ENCODE measurements around the gene SMIM35.
"Not testable (repeated sequence)": the region's sequence is repeated elsewhere in the genome, so short reads cannot be mapped to it uniquely, and the experiment has no call there.

Gene SMIM35

DNA sequence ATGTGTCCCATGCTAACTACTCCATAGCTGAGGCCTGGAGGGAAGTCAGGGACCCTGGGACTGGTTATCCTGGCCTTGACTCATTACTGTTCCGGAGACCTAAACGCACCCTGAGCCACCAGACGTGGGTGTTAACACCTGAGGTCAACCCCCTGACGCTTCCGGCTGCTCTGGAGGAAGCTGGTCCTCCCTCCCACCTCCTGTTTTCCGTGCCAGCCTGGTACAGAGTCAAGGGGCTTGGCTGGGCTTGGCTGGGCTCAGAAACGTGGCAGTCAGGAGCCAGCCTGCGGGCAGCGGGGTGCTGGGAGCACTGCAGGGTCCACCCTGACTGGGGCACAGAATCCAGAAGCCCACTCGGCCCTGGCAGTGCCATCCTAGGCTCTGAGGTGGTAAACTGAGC, 7.3 kb downstream of the SMIM35 start:
- DNase-seq = peak; percentile 78

DNA sequence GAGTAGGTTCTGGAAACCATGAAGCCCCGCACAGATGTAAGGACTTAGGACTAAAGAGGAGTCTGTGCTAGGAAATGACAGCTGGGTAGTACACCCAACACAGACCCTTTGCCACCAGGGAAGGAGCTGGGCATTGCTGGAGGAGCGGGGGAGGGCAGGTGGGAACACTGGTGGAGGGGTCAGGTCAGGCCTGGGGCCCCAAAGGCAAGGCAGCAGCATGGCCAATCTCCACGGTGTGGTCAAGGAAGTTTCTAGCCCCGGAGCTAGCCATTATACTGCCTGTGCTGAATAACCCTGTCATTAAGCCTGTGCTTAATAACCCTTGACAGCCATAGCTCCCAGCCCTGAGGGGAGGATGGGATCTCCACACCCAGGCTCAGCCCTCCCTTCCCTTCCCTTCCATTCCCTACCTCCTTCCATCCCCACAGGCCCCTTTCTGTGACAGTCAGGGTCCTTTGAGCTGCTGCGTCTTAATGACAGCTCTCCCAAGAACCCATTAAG, 7.8 kb downstream of the SMIM35 start:
- peak; percentile 94 for DNase-seq

DNA sequence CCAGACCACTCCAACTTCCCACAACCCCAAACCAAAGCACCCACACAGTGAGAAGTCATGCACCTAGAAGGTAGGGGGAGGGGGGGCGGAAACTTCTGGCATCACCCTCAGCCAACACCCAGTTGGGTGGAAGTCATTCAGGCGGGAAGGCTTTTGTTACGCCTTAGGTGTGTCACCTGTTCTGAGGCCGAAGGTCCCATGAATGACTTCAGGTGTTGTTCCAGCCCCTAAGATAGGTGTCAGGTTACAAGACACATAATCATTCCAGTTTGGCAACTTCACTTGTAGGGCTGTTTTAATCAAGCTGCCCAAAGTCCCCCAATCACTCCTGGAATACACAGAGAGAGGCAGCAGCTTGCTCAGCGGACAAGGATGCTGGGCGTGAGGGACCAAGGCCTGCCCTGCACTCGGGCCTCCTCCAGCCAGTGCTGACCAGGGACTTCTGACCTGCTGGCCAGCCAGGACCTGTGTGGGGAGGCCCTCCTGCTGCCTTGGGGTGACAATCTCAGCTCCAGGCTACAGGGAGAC, 9.9 kb downstream of the SMIM35 start, which contains the start of gene TMPRSS4:
Gene TMPRSS4, plus strand, starts transcription at position 325 of the 528 bp plus-strand sequence. CDS start 225 bp downstream, outside the sequence.
- DNase-seq = peak; percentile 87

DNA sequence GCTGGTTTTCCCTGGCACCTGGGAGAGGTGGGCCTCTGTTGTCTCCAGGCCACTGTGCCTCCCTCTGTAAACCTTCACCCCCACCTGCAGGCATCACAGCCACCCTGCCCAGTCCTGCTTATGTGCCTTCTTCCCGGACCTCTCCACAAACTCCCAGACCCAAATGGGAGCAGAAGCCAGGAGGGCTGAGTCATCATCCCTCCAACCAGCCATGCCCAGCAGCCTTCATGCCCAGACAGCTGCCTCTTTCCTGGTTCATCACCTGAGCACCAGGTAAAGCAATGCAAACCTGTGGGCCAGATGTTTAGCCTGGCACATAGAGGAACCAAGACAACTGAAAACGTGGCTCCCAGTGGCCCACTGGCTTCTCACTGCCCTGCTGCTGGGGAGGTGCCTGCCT, 12.0 kb downstream of the SMIM35 start:
- peak; percentile 25 for DNase-seq

DNA sequence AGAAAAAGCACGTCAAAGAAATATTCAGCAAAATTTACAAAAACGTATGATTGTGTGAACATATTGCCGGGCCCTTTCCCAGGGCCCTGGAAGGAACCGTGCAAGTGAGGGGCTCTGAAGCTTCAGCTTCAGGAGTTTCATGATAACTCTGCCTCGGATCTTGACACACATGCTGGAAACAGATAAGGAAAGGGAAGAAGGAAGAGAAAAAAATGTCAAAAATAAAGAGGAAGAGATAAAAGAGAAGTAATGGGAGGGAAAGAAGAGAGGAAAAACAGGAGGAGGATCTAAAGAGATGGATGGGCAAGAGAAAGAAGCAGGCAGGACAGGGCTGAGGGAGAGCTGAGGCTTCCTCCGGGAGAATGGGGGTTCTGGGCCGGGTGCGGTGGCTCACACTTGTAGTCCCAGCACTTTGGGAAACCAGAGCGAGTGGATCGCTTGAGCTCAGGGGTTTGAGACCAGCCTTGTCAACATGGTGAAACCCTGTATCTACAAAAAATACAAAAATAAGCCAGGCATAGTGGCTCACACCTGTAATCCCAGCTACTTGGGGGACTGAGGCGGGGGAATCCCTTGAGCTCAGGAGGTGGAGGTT, 12.6 kb downstream of the SMIM35 start:
- no peak for DNase-seq

DNA sequence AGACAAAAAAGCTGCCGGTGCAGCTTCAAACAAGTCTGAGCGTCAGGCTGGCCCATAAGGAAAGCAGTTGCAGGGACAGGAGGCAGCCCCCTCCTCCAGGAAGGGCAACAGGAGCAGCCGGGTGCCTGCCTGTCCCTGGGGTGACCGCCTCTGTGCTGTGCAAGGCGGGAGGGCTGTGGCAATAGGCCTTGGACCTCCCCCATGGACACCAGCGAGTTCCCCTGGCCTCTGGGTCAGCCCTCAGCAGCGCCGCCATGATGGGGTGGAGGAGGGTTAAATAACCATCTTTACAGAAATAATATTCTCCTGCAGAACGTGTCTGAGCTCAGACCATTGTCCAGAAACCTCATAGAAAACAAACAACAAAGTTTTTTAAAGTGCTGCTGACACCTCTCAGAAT, 13.2 kb downstream of the SMIM35 start:
- DNase-seq = no peak

DNA sequence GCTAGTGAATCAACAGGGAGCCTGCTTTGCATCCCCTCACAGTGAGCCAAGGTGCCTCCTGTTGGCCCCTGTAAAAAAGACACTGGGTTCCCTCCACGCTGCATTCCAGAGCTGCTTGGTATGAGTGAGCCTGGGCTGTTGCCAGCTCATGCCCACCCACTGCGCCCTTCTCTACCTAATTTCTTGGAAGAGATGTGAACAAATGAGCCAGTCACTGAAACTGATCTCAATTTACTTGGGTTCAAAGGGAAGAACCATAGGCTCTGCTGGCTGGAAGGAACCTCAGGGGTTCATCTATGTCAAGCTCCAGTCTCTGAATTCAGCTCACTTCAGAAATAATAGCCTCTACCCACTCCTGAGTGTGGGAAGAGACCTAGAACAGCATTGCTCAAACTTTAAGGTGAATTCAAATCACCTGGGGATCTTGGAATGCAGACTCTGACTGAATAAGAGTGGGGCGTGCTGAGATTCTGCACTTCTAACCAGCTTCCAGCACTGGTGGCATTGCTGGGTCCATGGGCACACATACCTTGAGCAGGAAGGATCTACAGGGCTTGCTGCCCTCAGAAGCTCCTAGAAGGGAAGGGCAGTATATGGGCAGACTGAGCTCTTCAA, 15.2 kb downstream of the SMIM35 start:
- no peak for DNase-seq

DNA sequence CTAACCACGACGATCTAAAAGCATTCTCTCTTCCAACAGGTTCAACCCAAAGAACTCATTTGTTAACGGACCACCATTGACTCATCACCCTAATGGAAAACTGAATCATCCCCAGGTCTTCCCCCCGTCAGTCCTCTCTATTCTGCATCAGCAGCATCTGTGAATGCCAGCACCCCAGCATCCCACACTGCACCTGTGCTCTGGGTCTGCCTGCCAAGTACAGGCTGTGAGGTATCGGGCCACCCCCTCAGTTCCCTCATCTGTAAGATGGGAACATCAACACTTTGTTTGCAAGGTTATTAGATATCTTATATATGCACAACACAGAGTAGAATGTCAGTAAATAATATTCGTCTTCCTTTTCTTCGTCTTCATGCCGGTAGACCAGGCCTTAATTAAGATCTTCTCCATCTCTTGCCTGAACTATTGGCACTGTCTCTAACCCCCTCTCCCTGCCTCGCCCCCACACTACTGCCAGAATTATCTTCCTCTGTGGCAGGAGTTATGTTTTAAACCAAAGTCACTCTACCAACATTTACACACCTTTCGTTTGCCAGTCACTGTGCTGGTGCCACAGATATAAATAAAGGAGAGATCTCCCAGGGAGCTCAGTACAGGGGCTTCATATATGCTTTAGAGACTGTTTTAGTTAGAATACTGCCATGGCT, 17.7 kb downstream of the SMIM35 start:
- no peak for DNase-seq

DNA sequence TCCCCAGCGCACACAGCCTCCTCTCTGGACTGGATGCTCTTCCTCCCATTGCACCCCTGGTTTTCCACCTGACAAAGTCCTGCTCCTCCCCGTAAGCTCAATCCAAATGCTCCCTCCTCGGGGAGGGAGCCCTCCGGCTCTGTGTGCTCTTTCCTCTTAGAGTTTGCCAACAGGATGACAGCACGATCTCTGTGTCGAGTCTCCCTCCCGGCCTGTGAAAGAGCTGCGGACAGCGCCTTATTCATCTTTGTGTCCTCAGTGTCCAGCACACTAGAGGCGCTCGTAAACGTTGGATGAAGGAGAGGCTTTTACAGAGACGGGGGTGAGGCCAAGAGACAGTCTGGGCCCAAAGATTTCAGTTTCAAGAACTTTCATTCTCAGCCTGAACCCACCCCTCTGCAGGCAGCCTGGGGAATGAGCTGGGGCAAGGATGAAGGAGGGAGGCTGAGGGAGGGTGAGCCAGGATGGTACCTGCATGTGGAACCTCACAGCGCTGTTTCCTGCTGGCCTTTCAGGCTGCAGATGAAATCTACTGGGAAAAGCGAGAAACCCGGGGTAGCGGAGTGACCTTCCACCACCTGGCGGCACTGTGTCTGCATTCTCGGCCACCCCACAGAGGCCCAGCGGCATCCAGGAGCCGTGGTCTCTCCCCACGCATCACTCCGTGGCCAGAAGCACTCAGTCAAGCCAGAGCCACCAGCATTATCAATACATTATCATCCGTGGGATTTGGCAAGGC, 18.4 kb downstream of the SMIM35 start:
- DNase-seq = no peak

DNA sequence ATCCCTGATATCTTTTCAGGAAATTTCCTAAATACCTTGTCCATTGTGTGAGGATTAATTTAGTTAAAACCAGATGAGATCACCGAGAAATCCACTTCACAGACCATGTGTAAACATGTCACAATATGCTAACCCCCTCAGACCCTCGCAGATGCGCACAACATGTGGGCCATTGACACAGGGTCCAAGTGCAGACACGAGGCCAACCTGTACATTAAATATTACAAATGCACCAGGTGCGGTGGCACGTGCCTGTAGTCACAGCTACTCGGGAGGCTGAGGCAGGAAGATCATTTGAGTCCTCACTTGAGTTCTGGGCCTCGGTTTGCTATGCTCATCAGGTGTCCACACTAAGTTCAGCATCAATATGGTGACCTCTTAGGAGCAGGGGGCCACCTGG, 19.8 kb downstream of the SMIM35 start:
- peak; percentile 45 for DNase-seq

DNA sequence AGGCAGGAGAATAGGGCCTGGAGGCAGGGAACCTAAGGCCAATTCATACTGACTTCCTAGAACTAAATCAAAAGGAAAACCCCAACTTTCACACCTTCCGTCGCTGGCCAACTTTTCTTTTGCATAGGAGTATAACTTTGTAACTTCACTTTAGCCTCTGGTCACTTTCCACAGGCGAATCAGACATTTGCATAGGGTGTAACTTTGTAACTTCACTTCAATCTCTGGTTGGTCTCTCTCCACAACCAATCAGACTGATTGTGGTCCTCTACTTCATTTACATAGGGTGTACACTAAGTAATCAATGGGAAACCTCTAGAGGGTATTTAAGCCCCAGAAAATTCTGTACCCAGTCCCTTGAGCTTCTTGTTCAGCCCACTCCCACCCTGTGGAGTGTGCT, 21.4 kb downstream of the SMIM35 start:
- DNase-seq = no peak

DNA sequence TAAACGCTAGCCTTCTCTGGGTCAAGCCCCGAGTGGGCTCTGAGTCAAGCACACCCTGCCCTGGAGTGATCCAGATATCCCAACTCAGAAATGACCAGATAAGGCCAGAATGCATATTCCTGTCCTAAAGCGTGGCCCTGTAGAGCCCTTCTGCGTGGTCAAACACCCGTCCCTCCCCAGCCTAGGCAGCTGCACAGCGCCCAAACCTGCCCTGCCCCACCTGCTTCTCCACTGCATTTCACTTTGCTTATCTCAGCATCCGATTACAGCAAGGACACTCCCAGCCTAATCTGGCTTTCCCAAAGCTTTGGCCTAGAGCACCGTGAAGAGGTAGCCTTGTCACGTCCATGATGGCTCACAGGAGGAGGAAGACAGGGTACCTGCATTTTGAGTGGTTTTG, 21.8 kb downstream of the SMIM35 start:
- DNase-seq = no peak

DNA sequence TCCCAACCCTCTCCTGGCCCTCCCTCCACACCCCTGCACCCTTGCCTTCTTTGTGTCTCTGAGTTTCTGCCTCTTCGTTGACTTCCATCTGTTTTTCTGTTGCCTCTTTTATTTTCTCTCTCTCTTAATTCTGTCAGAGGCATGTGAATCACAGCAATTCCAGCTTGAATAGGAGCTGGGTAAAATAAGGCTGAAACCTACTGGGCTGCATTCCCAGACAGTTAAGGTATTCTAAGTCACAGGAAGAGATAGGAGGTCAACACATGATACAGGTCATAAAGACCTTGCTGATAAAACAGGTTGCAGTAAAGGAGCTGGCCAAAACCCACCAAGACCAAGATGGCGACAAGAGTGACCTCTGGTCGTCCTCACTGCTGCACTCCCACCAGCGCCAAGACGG, 24.1 kb downstream of the SMIM35 start:
- DNase-seq = not testable (repeated sequence)

DNA sequence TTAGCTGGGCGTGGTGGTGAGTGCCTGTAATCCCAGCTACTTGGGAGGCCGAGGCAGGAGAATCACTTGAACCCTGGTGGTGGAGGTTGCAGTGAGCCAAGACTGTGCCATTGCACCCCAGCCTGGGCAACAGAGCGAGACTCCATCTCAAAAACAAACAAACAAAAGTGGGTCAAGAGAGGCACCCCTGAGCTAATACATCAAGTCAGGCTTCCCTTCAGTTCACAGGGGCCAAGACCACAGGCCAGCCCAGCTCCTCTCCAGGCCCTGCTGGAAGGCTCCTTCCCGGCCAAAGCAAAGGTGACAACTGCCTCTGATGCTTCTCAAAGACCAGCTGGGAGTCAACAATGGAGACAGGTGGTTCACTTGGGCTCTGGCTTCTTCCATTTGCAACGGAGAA, 24.6 kb downstream of the SMIM35 start:
- not testable (repeated sequence) for DNase-seq

DNA sequence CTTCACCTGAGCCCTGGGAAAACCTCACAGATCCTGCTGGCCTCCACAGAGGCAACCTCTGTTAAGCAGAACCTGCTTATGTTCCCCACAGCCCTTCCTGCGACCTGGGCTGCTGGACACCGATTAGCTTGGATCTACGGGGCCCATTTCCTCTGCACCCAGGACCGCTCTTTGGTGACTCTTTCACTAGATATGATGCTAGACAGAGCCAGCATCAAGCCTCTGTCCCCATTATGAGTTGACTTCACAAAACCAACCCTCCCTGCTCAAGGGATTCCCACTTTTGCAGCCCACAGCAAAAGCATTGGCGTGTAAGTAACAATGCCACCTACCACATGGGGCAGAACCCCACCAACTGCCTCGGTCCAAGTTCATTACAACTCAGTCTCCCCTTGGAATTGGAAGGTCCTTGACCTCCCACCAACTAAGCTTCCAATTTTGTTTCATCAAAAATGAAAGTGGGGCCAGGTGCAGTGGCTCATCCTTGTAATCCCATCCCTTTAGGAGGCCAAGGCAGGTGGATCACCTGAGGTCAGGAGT, 25.1 kb downstream of the SMIM35 start:
- peak; percentile 22 for DNase-seq

DNA sequence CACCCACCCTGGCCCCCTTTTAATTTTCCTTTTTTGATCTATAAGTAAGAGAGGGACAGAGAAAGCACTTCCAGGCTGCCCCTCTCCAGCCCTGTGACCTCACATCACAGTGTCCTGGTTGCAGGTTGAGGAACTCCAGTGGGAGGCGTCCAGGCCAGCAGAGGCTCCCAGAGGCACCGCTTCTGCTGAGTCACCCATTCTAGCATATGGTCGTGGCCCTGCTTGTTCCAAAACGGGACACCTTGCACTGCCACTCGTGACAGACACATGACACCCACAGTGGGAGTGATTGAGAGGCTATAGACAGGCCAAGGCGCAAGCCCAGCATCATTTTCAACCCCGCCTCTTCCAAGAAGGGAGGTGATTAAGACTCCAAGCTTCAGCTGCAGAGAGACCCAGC, 25.9 kb downstream of the SMIM35 start:
- DNase-seq = no peak

DNA sequence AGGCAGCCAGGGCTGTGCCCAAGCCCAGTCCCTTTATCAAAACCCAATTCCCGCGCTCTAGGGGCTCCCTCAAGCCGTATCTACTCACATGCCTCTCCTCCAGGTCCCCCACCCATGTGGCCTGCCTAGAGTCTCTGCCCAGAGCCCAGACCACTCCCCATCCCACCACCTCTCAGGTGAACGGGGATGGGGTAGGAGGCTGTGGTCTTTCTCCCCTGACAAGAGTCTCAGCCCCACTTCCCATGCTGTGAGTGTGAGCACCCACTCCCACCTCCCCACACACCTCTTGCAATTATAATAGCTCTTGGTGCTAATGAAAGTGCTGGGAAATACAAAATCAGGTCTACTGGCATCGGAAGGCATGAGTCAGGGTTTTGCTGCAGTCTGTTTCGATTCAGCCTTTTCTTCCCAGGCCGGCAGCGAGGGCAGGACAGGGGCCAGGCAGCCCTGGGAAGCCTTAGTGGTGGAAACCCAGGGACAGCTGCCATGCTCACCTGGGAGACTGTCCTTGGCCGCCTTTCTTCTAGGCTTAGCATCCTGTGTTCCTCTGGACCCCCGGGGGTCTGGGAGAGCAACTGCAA, 26.6 kb downstream of the SMIM35 start:
- no peak for DNase-seq

DNA sequence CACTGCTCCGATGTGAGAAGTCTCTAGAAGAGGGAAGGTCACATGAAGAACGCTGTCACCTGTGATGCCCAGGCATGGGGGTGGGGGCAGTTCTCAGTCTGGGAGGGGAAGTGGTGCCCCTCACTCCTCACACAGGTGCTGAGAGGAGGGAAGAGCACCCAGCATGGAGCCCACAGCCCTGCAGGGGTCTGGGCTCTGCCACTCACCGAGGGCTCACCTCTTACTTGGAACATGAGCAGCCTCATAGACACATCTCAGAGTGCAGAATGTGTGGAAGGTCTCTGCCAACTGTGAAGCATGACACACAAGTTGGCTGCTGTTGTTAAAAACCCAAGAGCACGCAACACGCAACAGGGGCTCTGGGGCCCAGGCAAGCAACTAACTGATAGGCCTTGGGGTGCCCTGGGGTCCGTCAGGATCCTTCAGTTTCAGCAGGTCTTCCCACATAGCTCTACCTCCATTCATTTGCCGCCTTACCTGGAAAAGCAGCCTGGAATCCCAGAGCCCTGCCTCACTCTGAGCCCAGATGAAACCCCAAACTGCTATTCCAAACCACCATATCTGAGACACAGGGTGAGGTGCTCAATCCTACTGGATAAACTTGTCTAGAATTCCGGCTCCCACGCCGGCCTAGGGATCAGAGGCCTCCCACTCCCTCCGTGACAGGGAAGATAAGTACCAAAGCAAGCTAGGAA, 27.4 kb downstream of the SMIM35 start:
- DNase-seq = no peak

DNA sequence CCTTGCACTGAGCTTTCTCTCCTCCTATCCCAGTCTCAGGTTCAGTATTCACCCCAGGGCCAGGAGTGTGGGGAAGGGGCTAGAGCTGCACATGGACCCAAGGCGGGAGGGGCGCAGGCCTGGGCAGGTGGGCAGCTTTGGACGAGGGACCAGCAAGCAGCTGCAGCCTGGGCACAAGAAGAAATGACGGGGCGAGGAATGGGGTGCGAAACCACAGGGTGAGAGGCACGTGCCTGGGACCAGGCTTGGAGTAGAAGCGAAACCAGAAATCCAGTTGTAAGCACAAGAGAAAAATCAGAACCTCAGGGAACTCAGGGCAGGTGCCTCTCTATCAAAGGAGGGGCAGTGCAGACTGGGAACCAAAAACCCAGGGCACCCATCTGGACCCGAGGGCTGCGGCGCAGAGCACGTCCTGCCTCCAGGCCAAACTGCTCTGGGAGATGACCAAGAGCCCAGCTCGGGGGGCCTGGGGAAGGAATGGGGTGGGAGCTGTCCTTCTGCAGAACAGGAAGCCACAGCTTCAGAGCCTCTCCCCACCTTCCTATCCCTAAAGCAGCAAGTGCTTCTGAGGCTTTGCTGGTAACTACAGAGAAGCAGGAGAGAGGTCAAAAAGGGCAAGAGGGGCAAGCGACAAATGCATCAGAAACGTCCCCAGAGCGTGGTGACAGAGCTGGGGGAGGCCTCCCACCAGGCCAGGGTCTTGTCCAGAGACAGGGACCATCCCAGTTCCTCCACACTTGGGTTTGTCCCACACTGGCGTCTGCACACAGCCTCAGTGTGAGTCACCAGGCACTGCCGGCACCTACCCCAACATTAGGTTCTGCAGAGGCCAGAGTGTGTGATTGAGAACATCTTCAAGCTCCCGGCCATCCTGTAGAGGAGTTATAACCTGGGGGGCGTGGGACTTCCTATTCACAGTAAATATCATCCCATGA, 28.2 kb downstream of the SMIM35 start:
- DNase-seq = no peak

DNA sequence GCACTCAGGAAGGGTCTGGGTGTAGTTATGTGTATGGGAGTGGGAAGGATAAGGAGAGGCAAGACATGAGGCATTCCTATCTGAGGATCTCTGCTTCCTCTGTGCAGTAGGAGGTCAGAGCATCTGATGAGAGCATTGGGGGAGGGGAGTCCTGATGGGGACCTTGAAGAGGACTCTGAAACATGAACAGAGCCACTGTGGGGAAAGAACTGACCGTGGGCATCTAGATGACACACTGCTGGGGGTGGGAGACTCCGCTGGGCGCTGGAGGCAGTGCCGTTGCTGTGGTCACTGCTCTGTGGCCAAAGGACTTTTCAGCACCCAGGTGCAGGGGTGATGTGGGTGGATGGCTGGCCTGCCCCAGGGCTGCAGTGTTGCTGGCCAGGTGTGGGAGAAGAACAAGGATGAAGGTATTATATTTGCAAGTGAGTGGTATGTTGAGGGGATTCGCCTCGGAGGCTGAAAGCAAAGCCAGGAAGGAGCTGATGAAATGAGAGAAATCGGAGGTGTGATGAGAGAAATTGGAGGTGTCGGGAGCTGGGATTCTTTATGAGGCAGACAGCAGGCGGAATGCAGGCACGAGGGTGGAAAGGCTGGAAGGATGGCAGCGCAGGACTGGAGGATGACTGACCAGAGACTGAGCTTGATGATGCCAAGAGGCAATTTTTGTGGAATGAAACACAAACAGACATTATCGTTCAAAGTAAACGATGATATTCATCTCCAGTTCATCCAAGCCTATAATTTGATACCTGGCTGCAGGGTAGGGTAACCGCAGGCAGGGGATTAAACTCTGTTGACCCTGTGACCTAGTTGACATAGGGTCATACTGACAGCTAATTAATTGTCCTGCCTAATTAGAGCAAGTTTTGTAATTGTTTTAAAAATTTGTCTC, 29.3 kb downstream of the SMIM35 start:
- peak; percentile 23 for DNase-seq

Measured in NCI-H69 (cell line).